Mucosa of rectum (tissue), 2 donors: ENCODE measurements around the gene ATL2.
"Not testable (repeated sequence)": the region's sequence is repeated elsewhere in the genome, so short reads cannot be mapped to it uniquely, and the experiment has no call there.

ENCODE experiments used
- H3K27ac ChIP-seq, 2 donors: one replicate each; pipeline ENCODE4 v1.7.0; 2013; ENCODE audit warnings: inconsistent platforms in 2 of 2, low read depth in 2 of 2, low read length in 2 of 2
- H3K27me3 ChIP-seq, 2 donors: one replicate each; pipeline ENCODE4 v1.7.0; 2013; ENCODE audit warnings: low read length in 2 of 2; ENCODE audit not compliant: control insufficient read depth in 2 of 2, insufficient read depth in 2 of 2
- H3K36me3 ChIP-seq, 2 donors: one replicate each; pipeline ENCODE4 v1.7.0; 2013; ENCODE audit warnings: low read length in 2 of 2; ENCODE audit not compliant: control insufficient read depth in 2 of 2, insufficient read depth in 2 of 2
- H3K4me1 ChIP-seq, 2 donors: one replicate each; pipeline ENCODE4 v1.7.0; 2013; ENCODE audit warnings: low read length in 2 of 2, mild to moderate bottlenecking in 1 of 2; ENCODE audit not compliant: control insufficient read depth in 2 of 2, insufficient read depth in 2 of 2
- H3K4me3 ChIP-seq, 2 donors: one replicate each; pipeline ENCODE4 v1.7.0; 2013; ENCODE audit warnings: low read length in 2 of 2
- H3K9ac ChIP-seq, 2 donors: one replicate each; pipeline ENCODE4 v1.7.0; 2013; ENCODE audit warnings: low read length in 2 of 2, low read depth in 1 of 2, mild to moderate bottlenecking in 1 of 2
- H3K9me3 ChIP-seq, 2 donors: one replicate each; pipeline ENCODE4 v1.7.0; 2013; ENCODE audit warnings: low read length in 2 of 2; ENCODE audit not compliant: control insufficient read depth in 2 of 2
- donor health status: healthy.
- donor health status: Normal muscosa, but diverticular disease.

ATL2 gene

DNA sequence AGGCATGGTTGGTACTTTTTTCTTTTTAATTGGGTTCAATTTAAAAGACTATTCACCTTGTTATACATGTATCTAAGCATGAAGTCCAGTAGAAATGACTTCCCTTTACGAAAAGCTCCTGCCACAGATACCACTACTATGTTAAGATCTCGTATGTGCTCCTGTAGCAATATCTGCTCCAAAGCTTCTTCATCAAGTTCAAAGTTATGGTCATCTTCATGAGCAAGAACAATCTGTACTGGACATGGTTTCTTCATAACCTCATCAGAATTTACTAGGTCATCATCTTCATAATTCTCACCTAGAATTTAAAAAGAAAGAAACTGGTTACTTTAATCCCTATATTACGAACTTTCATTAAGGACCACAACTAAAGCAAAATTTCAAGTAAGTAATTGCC is 33.9 kb downstream of the ATL2 start:
- Histone ChIP-seq H3K4me1 (no peaks in the 10 kb centered on the region), H3K4me3 (no peak overlapping the region), H3K27ac (no peak overlapping the region), H3K9ac (no peak overlapping the region), H3K27me3 (no peaks in the 10 kb centered on the region), H3K9me3 (no peaks in the 10 kb centered on the region), H3K36me3 (peaks cover 18 to 27% of the 10 kb centered on the region in 2 donors)

- Histone ChIP-seq H3K27me3 (no peaks in the 10 kb centered on the region), H3K36me3 (peaks cover 10 to 12% of the 10 kb centered on the region in 2 donors), H3K27ac (no peak overlapping the region), H3K9ac (no peak overlapping the region), H3K4me1 (no peaks in the 10 kb centered on the region), H3K4me3 (no peak overlapping the region), H3K9me3 (no peaks in the 10 kb centered on the region)
These were observed 40.5 kb downstream of the ATL2 start for GRCh38 chr2:38336621-38337020.

GRCh38 chr2:38330754-38331153 is 46.3 kb downstream of the ATL2 start:
- no peaks in the 10 kb centered on the region for H3K36me3 ChIP-seq
- H3K9ac ChIP-seq, result no peak overlapping the region
- H3K4me3 ChIP-seq, result no peak overlapping the region
- H3K4me1 ChIP-seq, result no peaks in the 10 kb centered on the region
- H3K9me3 ChIP-seq, result no peaks in the 10 kb centered on the region
- H3K27ac ChIP-seq, result no peak overlapping the region
- H3K27me3 ChIP-seq, result no peaks in the 10 kb centered on the region

DNA sequence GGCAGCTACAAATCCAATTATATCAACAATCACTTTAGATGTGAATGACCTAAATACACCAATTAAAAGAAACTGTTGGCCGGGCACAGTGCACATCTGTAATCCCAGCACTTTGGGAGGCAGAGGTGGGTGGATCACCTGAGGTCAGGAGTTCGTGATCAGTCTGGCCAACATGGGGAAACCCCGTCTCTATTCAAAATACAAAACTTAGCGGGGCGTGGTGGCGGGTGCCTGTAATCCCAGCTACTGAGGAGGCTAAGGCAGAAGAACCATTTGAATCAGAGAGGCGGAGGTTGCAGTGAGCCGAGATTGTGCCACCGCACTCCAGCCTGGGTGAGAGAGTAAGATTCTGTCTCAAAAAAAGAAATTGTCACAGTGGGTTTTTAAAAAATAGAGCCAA is 49.5 kb downstream of the ATL2 start:
- peaks cover 0 to 5% of the 10 kb centered on the region in 2 donors for H3K36me3 ChIP-seq
- no peak overlapping the region for H3K9ac ChIP-seq
- no peaks in the 10 kb centered on the region for H3K9me3 ChIP-seq
- H3K27ac ChIP-seq, result no peak overlapping the region
- H3K4me1 ChIP-seq, result no peaks in the 10 kb centered on the region
- H3K27me3 ChIP-seq, result no peaks in the 10 kb centered on the region
- no peak overlapping the region for H3K4me3 ChIP-seq

- Histone ChIP-seq H3K27me3 (no peaks in the 10 kb centered on the region), H3K27ac (no peak overlapping the region), H3K9ac (no peak overlapping the region), H3K4me1 (no peaks in the 10 kb centered on the region), H3K4me3 (no peak overlapping the region), H3K9me3 (no peaks in the 10 kb centered on the region), H3K36me3 (peaks cover 0 to 8% of the 10 kb centered on the region in 2 donors)
These were observed 53.5 kb downstream of the ATL2 start for GRCh38 chr2:38323623-38324022.

DNA sequence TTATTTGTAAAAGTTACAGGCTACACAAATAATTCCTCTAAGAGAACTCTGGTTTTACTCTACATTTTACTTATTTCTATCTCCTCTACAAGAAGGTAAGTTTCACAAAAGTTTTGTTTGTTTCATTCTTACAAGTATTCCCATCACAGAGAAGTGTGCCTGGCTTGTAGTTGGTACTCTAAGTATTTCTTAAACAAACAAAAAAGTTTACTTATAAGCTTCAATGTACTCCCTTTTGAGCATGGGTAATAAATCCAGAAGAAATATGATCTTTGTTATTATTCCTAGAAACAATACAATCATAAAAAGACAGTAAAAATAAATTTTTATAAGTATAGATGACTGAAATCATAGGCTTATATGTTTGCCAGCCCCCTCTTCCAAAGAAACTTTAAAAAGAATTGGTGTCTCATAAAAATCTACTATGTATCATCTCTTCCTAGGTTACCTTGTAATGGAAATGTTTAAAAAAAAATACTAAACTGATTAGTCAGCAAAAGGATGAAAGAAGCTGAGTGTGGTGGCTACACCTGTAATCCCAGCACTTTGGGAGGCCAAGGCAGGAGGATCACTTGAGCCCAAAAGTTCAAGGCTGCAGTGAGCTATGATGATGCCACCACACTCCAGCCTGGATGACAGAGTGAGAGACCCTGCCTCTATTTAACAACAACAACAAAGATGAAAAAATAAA is 54.7 kb downstream of the ATL2 start:
- Histone ChIP-seq H3K4me1 (no peaks in the 10 kb centered on the region), H3K9me3 (no peaks in the 10 kb centered on the region), H3K9ac (no peak overlapping the region), H3K27ac (no peak overlapping the region), H3K36me3 (peaks cover 2 to 11% of the 10 kb centered on the region in 2 donors), H3K4me3 (no peak overlapping the region), H3K27me3 (no peaks in the 10 kb centered on the region)

GRCh38 chr2:38319240-38319639 is 57.8 kb downstream of the ATL2 start:
- not testable (repeated sequence) for H3K9me3 ChIP-seq, H3K27me3 ChIP-seq, H3K27ac ChIP-seq, H3K4me1 ChIP-seq, H3K9ac ChIP-seq, H3K4me3 ChIP-seq
- peaks cover 13 to 21% of the 10 kb centered on the region in 2 donors for H3K36me3 ChIP-seq

DNA sequence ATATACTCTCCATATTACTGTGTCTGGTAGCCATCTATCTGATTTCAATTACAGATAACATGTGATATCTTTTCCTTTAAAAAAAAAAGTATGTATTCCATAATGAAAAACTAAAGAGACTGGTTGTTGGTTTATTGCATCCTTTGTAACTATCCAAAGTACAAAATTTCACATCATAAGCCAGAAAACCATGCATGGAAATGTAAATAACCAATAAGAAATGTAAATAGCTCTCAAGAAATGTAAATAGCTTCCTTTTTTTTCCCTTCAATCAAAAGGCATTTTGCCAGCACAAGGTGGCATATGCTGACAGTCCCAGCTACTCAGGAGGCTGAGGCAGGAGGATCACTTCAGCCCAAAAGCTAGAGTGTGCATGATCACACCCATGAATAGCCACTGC is 59.3 kb downstream of the ATL2 start:
- peaks cover 26 to 30% of the 10 kb centered on the region in 2 donors for H3K36me3 ChIP-seq
- no peak overlapping the region for H3K27ac ChIP-seq

DNA sequence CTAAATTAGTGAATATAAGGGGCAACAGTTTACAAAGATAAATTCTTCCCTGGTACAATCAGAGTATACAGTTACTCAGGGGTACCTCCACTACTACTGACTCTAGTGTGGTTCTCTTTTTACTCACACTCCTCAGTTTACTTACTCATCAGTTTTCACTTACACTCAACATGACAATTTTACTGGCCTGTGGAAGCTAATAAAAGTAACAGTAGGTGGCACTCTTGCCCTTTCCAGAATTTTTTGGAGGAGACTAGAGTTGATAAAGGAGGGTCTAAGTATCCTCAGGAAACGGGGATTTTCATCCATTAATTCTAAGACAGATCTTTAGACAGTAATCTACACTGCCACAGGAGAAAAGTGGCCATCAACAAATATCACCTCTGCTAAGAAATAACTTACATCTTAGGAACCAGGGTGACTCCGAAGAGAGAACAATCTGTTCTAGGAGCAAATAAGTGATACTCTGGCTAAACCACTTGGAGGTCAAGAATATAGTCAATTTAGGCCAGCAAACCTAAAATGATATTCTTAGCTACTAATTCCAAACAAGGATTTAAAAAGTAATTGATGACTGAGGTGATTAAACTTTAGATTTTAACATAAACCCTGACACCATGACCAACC is 61.3 kb downstream of the ATL2 start:
- Histone ChIP-seq H3K27ac (no peak overlapping the region), H3K9me3 (no peaks in the 10 kb centered on the region), H3K27me3 (no peaks in the 10 kb centered on the region), H3K4me1 (no peaks in the 10 kb centered on the region), H3K36me3 (peaks cover 34 to 48% of the 10 kb centered on the region in 2 donors), H3K4me3 (no peak overlapping the region), H3K9ac (no peak overlapping the region)

More for the DNA sequence above, 59.3 kb downstream of the ATL2 start:
- Histone ChIP-seq H3K9me3 (no peaks in the 10 kb centered on the region), H3K4me1 (no peaks in the 10 kb centered on the region), H3K9ac (no peak overlapping the region), H3K4me3 (no peak overlapping the region), H3K27me3 (no peaks in the 10 kb centered on the region)

- Histone ChIP-seq H3K9me3 (no peaks in the 10 kb centered on the region), H3K4me1 (no peaks in the 10 kb centered on the region), H3K4me3 (no peak overlapping the region), H3K36me3 (peaks cover 30 to 47% of the 10 kb centered on the region in 2 donors), H3K27ac (no peak overlapping the region), H3K9ac (no peak overlapping the region), H3K27me3 (no peaks in the 10 kb centered on the region)
These were observed 68.3 kb downstream of the ATL2 start for GRCh38 chr2:38308821-38309220.
